GM19035 (cell line): Measurements from ENCODE around the gene BBS1.
A peak's percentile ranks its signal among the peaks of the same experiment; 100 is the strongest.
"Not testable (repeated sequence)": the region's sequence is repeated elsewhere in the genome, so short reads cannot be mapped to it uniquely, and the experiment has no call there.

Experiments used
- ATAC-seq: cut with Tn5 transposase; IDR thresholded peaks from one replicate; pipeline ENCODE4 v1.9.1; 2021; ENCODE audit not compliant: unreplicated experiment

Gene BBS1

DNA sequence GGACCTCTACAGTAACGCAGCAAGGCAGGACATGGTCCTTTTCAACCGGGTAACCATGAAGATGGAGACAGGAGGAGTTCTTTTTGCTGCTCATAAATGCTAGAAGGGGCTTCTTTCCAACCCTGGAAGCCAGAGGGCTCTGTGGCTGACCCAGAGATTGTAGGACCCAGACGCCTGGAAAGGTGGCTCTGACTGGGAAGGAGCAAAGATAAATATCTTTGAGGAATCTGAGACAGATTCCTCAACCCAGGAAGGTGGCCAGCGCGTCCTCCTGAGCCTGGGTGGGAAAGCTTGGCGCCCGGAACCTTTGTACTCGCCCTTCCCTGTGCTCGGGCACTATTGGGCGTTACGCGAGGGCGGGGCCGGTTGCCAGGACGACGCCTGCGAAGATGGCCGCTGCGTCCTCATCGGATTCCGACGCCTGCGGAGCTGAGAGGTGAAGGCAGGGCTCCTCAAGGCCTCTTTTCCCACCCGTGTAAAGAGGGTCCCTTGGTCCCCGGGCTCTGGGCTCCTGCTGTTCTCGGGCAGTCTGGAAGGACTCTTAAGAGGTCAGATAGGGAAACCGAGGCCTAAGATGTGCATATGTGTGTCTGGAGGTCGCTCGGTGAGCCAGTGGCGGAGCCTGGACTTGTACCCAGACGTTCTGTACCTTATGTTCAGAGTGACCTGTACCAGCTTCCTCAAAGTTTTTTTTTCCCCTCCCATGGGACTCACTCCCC is at the start of gene BBS1:
Gene BBS1 (plus strand): TSS at position 365 of the 719 bp plus-strand sequence. CDS start 25 bp downstream, at position 390.
- ATAC-seq = peak; percentile 92

DNA sequence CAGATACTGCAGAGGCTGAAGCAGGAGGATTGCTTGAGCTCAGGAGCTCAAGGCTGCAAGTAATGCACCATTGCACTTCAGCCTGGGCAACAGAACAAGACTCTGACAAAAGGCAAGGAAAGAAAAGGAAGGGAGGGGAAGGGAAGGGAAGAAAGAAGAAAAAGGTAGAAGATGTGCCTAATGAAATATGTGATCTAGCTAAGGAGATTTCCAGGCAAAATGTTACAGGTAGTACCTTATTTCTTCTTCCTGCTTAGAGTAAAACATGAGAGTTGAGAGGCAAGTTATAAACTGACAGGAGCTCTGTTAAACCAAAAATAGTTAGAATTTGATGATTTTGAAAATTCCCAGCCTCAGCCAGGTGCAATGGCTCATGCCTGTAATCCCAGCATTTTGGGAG is 48.4 kb upstream of the BBS1 start:
- ATAC-seq = no peak

DNA sequence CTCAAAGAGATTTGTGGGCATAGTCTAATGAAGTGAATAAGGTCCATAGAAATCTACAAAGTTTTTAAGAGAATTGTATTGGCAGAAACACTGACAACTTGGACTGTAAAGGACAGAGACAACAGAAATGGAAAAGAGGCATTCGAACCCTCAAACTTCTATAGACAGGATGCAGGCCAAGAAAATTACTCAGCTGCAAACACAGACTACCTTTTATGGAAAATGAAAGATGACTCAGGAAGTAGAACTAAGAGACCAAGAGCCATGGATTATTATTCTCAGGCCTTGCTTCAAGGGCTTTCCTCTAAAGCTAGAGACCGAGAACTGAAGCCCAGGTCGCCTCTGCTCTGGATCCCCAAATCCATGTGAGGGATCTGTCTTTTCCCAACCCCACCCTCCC is 47.5 kb upstream of the BBS1 start:
- no peak for ATAC-seq

DNA sequence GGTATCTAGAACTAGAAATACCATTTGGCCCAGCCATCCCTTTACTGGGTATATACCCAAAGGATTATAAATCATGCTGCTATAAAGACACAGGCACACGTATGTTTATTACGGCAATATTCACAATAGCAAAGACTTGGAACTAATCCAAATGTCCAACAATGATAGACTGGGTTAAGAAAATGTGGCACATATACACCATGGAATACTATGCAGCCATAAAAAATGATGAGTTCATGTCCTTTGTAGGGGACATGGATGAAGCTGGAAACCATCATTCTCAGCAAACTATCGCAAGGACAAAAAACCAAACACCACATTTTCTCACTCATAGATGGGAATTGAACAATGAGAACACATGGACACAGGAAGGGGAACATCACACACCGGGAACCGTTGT is 46.3 kb upstream of the BBS1 start:
- not testable (repeated sequence) for ATAC-seq

GRCh38 chr11:66464916-66465315 is 45.5 kb upstream of the BBS1 start:
- no peak for ATAC-seq

- ATAC-seq = no peak
Observed at GRCh38 chr11:66465373-66466224, 44.8 kb upstream of the BBS1 start.

DNA sequence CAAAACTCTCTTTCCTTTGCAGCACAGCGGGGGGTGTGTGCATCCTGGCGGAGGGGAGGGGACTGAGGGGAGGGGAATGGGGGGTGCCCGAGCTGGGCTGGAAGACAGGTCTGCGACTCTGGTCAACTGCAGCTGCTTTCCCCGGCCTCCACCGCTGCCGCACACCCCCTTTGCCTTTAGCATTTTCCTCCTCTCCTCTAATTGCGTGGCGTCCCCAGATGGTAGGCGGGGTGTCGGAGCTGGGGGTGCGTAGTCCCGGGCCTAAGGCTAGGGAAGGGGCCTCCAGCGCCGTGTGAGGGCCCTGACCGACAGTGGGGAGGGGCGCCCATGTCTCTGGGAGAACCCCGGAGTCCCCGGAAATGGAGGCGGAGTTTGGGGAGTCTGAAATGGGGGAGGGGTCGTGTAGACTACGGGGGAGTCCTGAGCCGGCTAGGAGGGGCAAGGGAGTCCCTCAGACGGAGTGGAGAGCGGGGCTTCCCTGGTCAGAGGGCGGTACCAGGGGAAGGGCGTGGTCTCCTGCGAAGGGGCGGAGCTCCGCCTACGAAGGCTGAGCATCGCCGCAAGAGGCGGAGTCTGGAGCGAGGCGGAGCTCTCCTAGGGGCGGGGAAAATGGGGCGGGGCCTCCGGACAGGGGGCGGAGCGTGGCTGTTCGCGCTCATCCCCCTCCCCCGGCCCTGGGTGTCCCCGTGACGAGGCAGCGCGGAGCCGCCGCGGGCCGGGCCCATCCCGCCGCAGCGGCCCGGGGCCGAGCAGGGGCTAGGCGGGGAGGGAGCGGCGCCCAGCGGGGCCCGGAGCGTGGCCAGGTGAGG is 44.0 kb upstream of the BBS1 start, which contains the start of gene PELI3:
Gene PELI3 (plus strand): TSS at position 681 of the 809 bp plus-strand sequence. CDS start 1,224 bp downstream, outside the sequence.
- peak; percentile 84 for ATAC-seq

DNA sequence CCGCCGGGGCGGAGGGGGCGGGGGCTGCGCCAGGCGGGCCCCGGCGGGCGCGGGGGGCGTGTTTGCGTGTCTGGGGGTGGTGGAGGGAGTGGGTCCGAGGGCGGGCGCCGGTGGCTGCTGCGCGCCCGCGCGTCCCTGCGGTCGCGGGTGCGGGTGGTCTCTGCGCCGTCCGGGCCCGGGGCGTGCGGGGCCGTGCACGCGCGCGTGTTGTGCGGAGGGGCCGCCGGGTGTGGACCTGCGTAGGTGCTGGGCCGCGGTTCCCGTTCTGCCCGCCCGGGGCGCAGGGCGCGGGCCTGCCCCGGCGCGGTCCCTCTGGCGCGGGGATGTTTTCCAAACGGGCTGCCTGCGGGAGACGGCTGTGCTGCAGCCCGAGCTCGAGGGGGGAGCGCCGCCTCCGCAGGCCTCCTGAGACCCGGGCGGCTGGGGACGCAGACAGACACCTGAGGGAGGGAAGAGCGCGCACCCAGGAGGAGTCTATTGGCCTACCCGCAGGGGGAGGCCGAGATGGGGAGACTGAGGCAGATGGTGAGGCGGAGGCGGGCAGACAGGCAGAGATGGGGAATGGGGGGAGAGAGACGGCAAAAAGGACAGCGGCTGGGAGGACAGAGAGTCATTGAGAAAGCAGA is 43.3 kb upstream of the BBS1 start:
- peak; percentile 36 for ATAC-seq

DNA sequence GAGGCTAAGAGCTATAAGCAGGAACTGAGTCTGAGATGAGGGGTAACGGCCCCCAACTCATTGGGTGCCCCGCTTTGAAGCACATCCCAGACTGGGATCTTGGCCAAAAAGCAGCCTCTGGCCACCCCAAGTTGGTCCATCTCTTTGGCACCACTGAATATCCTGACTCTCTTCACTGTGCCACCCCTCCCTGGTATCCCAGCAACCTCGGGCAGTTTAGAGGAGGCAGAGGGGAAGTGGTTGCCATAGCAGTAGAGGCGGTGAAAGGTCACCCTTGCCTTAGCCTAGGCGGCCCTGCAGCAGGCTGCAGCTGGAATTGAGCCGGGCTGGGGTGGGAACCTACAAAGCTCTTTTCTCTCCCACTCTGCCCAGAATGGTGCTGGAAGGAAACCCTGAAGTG is 42.7 kb upstream of the BBS1 start:
- ATAC-seq = no peak

DNA sequence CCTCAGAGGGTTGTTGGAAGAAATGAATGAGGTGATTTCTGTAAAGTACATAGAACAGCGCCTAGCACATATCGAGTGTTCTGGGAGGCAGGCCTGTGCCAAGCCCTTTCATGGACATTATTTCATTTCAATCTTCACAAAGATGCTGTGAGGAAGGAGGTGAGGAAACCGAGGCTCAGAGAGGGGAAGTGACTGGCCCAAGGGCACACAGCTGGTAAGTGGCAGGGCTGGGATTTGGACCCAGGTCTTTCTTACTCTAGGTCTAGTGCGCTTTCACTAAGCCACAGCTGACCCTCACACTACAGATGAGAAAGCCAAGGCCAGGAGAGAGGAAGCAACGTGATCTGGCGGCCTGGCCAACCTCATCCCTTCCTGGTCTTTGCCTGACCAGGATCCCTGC is 41.7 kb upstream of the BBS1 start:
- ATAC-seq = no peak

GRCh38 chr11:66469441-66469840 is 41.0 kb upstream of the BBS1 start:
- ATAC-seq = no peak

GRCh38 chr11:66470015-66470414 is 40.4 kb upstream of the BBS1 start:
- ATAC-seq = no peak

GRCh38 chr11:66471142-66471541 is 39.3 kb upstream of the BBS1 start:
- no peak for ATAC-seq

GRCh38 chr11:66472054-66472453 is 38.4 kb upstream of the BBS1 start:
- no peak for ATAC-seq

DNA sequence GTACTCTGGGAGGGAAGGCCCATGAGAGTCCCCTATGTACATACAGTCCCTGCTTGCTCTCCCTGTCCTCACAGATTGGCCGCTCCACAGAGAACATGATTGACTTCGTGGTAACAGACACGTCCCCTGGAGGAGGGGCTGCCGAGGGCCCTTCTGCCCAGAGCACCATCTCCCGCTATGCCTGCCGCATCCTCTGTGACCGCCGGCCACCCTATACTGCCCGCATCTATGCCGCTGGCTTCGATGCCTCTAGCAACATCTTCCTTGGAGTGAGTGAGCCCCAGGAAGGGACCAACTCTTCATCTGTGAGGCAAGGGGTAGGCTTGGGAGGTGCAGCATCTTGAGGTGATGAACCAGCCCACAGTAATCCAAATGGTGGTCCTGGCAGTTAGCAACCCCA is 37.3 kb upstream of the BBS1 start:
- ATAC-seq = no peak

DNA sequence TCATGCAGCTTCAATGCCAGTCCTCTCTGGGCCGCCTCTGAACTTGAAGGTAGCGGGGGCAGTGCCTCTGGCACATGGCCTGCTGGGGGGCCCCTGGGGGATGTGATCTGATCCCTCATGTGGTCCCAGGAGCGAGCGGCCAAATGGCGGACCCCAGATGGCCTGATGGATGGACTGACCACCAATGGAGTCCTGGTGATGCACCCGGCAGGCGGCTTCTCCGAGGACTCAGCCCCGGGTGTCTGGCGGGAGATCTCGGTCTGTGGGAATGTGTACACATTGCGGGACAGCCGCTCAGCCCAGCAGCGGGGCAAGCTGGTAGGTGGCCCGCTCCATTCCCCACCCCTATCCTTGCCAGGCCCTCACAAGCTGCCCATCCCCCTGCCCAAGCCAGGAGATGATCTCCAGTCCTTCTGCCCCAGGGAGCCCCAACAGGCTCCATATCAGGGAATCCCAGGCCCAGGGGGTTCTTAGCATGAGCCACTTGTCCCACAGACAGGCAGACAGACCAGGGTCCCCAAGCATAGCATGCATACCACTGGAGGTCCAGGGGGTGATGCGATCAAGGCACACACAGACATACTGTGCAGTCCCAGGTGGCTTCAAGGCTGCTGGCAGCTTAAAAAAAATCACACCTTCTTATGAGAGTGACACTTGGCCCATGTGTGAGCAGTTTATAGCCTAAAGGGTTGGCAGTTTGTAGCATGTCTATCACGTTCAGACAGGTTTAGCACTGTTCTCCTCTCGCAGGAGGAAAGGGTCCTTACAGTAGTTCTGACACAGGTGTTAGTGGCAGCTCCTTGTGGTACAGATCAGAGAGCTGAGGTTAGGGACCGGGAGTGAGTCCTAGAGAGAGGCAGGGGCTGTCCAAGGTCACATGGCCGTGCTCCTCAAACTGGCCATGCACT is 36.6 kb upstream of the BBS1 start:
- ATAC-seq = no peak

GRCh38 chr11:66475349-66476172 is 34.9 kb upstream of the BBS1 start:
- no peak for ATAC-seq

DNA sequence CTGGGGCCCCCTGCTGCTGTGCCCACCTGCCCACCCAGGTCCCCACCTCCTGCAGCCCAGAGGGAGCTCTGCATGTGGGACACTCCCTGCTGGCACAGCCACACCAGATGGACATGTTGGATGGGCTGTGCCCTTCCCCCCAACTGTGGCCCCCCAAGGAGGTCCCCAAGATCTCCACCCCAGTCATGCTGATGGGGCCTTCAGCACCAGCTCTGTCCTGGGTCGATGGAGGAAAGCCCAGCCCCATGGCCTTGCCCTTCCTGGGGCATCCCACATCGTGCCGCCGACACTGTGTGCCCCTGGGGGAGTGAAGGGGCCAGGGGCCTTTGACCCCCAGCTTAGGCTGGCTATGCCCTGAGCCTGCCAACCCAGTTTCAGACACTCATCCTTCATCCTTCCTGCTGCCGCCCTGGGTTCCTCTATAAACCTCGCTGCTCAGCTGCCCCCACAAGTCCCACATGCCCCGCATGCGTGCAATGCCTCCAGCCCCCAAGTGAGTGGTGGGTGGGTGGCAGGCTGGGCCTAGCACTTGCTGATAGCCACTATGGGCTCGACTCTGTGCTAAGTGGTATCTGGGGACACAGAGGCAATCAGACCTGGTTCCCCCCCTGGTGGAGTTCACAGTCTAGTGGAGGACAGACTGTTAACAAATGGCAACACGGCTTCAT is 34.1 kb upstream of the BBS1 start:
- no peak for ATAC-seq
